Lower leg skin (tissue), 3 donors: ENCODE measurements around the gene KBTBD12.

Experiments used
- POLR2A ChIP-seq, 2 donors: fragments of 450-650 bp; IDR thresholded peaks; one replicate each; pipeline ENCODE4 v1.6.1; 2016 to 2017; ENCODE audit warnings: antibody characterized with exemption in 2 of 2, mild to moderate bottlenecking in 1 of 2, moderate library complexity in 1 of 2
- TF ChIP-seq, protein P1 (sequence below), 3 donors: fragments of 450-650 bp; IDR thresholded peaks; one replicate each; pipeline ENCODE4 v1.5.1; 2016; ENCODE audit warnings: antibody characterized with exemption in 3 of 3, mild to moderate bottlenecking in 3 of 3, moderate library complexity in 2 of 3

DNA sequence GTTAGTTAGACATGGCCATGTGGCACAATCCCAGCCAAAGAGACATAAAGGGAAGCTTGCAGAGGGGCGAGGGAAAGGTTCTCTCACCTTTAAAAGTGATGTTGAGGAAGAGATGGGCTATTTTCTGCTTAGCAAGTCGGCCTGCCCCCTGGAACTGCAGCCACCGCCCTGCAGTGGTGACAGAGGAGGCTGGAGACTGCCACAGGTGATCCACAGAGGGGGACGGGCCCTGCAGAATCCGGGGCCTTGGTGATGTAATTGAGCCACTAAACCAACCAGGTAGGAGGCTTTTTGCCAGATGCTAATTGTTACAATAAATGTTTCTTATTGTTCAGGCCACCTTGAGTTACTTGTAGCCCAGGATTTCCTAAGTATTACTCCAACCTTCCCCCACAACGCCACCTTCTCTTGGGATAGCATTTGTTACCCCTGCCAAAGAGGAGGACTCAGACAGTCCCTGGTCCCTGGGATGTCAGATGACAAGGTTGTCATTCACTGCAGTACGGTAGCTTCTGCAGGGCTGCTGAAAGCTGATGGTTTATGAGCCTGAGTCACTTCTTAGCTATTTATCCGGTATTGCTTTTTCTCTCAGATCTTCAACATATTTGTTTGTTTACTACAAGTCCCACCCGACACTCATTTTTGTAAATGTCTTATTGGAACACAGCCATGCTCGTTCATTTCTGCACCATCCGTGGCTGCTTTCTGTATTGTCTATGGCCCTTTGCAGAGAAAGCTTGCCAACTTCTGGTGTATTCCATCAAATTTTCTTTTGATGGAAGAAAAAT, 73.9 kb downstream of the KBTBD12 start:
- TF ChIP-seq, protein P1, sequence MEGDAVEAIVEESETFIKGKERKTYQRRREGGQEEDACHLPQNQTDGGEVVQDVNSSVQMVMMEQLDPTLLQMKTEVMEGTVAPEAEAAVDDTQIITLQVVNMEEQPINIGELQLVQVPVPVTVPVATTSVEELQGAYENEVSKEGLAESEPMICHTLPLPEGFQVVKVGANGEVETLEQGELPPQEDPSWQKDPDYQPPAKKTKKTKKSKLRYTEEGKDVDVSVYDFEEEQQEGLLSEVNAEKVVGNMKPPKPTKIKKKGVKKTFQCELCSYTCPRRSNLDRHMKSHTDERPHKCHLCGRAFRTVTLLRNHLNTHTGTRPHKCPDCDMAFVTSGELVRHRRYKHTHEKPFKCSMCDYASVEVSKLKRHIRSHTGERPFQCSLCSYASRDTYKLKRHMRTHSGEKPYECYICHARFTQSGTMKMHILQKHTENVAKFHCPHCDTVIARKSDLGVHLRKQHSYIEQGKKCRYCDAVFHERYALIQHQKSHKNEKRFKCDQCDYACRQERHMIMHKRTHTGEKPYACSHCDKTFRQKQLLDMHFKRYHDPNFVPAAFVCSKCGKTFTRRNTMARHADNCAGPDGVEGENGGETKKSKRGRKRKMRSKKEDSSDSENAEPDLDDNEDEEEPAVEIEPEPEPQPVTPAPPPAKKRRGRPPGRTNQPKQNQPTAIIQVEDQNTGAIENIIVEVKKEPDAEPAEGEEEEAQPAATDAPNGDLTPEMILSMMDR (IDR thresholded peaks at IDR 0.05) = no peak
- no peak for TF ChIP-seq POLR2A (IDR thresholded peaks at IDR 0.05)
